Breast epithelium (tissue), 4 donors: ENCODE measurements around the gene SPR. TPM values are rescaled to one million over a fixed set of nuclear protein-coding genes. Genes with fewer than 3 reads are reported as not detected.

Experiments
- DNase-seq, 2 donors: peaks; one replicate each; pipeline ENCODE4 v3.0.0-alpha.2; 2019; ENCODE audit warnings: low spot score in 2 of 2
- H3K27ac ChIP-seq, 2 donors: fragments of 200-600 bp; sonication (generic) in 1 of 2; one replicate each; pipeline ENCODE4 v1.5.1; 2016 to 2019; ENCODE audit warnings: mild to moderate bottlenecking in 1 of 2
- H3K27me3 ChIP-seq, 2 donors: fragments of 200-600 bp; sonication (generic) in 1 of 2; one replicate each; pipeline versions ENCODE4 v1.5.1 to v1.6.0; 2017 to 2019; ENCODE audit warnings: control low read depth in 1 of 2, mild to moderate bottlenecking in 1 of 2
- H3K36me3 ChIP-seq: fragments of 200-600 bp; one replicate; pipeline ENCODE4 v1.5.1; 2019
- H3K4me1 ChIP-seq, 2 donors: fragments of 200-600 bp; sonication (generic); one replicate each; pipeline ENCODE4 v1.5.1; 2016 to 2019; ENCODE audit warnings: control low read depth in 1 of 2
- H3K4me3 ChIP-seq, 3 donors: fragments of 200-600 bp; sonication (generic); 1 replicate in 2 of 3; 2 replicates in 1 of 3; pipeline ENCODE4 v1.5.1; 2016 to 2019; ENCODE audit warnings: mild to moderate bottlenecking in 3 of 3, moderate library complexity in 2 of 3
- H3K9me3 ChIP-seq, 2 donors: fragments of 200-600 bp; sonication (generic) in 1 of 2; one replicate each; pipeline ENCODE4 v1.5.1; 2016 to 2019; ENCODE audit warnings: control low read depth in 1 of 2
- POLR2A ChIP-seq: fragments of 450-650 bp; IDR thresholded peaks from one replicate; pipeline ENCODE4 v1.6.1; 2016; ENCODE audit warnings: antibody characterized with exemption, mild to moderate bottlenecking, moderate library complexity
- POLR2AphosphoS5 ChIP-seq, 3 donors: sonication (generic); formaldehyde crosslinking; IDR thresholded peaks; one replicate each; pipeline ENCODE4 v1.6.1; 2017; ENCODE audit warnings: antibody characterized with exemption in 3 of 3
- intact Hi-C: fragments of 100-400 bp; cut with DNase I; formaldehyde crosslinking; loops from one replicate; pipeline ENCODE4 v1.15.1; 2023; ENCODE audit warnings: low total_unique reads
- total RNA-seq, 3 donors: library from RNA; depleted of rRNA; stranded (reverse); fragments of >200 nt; gene quantifications; one replicate each; pipeline ENCODE4 v1.1.0, GENCODE V29; 2016
- TF ChIP-seq, protein P1 (sequence below), 3 donors: fragments of 450-650 bp; IDR thresholded peaks; one replicate each; pipeline ENCODE4 v1.5.1; 2016 to 2017; ENCODE audit warnings: antibody characterized with exemption in 3 of 3, mild to moderate bottlenecking in 3 of 3, moderate library complexity in 3 of 3

SPR gene
- total RNA-seq, 3 donors from 2014 or later = 36.3 to 53.4 (median 46.2) TPM

DNA sequence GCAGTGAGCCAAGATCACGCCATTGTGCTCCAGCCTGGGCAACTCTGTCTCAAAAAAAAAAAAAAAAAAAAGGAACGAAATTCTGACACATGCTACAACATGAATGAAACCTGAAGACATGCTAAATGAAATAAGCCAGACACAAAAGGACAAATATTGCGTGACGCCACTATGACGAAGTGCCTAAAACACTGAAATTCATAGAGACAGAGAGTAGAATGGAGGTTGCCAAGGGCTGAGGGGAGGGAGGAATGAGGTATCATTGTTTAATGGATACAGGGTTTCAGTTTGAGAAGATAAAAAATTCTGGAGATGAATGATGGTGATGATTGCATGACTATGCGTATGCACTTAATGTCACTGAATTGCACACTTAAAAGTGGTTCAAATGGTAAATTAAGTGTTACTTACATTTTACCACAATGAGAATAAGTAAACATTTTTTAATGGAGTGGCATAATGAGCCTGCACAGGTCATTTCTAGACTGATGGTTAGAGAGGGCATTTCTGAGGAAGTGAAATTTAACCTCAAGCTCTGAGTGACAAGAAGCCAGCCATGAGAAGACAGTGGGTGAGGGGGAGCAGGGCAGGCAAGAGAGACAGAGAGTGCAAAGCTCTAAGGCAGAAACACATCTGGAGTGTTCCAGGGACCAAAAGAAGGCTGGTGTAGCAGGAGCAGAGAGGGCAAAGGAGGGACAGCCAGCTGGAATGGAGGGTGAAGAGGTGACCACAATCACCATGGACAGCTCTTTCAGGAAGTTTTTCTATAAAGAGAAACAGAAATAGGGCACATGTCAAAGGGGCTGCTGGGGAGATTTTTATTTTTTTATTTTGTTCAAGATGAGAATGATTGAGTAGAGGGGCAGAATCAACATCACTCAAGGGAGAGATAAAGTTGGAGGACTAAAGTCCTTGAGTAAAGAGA is 40.8 kb upstream of the SPR start:
- DNase-seq = no peak
- Histone ChIP-seq H3K4me1 (no peaks in the 10 kb centered on the region), H3K27me3 (peaks cover 0 to 5% of the 10 kb centered on the region in 2 donors), H3K36me3 (no peaks in the 10 kb centered on the region), H3K9me3 (no peaks in the 10 kb centered on the region), H3K27ac (no peak overlapping the region), H3K4me3 (no peak overlapping the region)
- TF ChIP-seq POLR2AphosphoS5 (IDR thresholded peaks at IDR 0.05) (no peak), POLR2A (no peak)
- TF ChIP-seq, protein P1, sequence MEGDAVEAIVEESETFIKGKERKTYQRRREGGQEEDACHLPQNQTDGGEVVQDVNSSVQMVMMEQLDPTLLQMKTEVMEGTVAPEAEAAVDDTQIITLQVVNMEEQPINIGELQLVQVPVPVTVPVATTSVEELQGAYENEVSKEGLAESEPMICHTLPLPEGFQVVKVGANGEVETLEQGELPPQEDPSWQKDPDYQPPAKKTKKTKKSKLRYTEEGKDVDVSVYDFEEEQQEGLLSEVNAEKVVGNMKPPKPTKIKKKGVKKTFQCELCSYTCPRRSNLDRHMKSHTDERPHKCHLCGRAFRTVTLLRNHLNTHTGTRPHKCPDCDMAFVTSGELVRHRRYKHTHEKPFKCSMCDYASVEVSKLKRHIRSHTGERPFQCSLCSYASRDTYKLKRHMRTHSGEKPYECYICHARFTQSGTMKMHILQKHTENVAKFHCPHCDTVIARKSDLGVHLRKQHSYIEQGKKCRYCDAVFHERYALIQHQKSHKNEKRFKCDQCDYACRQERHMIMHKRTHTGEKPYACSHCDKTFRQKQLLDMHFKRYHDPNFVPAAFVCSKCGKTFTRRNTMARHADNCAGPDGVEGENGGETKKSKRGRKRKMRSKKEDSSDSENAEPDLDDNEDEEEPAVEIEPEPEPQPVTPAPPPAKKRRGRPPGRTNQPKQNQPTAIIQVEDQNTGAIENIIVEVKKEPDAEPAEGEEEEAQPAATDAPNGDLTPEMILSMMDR (IDR thresholded peaks at IDR 0.05) = no peak
- intact Hi-C loops = no loop called here

DNA sequence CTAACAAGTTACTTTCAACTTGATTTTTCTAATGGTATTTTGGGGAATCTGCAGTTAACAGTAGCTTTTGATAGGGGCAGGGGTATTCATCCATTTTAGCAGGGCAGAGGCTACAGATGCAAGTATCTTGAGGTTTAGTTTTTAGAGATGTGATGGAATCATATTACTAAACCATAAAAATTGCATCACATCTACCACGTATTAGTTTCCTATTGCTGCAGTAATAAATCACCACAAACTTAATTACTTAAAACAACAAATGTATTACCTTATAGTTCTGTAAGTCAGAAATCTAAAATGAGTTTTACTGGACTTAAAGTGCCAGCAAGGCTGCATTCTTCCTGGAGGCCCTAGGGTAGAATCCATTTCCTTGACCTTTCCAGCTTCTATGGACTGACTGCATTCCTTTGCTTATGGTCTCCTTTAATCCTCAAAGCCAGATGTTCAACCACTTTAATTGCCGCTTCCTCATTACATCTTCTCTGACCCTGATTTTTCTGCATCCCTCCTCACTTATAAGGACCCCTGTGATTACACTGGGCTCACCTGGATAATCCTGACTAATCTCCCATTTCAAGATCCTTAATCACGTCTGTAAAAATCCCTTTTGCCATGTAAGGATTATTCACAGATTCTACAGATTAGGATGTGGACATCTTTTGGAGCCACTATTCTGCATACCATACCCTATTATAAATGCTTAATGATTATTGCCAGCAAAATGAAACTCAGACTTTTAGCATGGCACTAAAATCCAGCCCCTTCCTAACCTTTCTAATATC is 39.5 kb upstream of the SPR start:
- intact Hi-C loops = no loop called here
- no peak for DNase-seq
- Histone ChIP-seq H3K9me3 (no peaks in the 10 kb centered on the region), H3K4me3 (no peak overlapping the region), H3K4me1 (no peaks in the 10 kb centered on the region), H3K27me3 (peaks cover 0 to 3% of the 10 kb centered on the region in 2 donors), H3K27ac (no peak overlapping the region), H3K36me3 (no peaks in the 10 kb centered on the region)
- TF ChIP-seq, protein P1 (IDR thresholded peaks at IDR 0.05) = no peak
- no peak for TF ChIP-seq POLR2AphosphoS5 (IDR thresholded peaks at IDR 0.05)
- TF ChIP-seq POLR2A = no peak

DNA sequence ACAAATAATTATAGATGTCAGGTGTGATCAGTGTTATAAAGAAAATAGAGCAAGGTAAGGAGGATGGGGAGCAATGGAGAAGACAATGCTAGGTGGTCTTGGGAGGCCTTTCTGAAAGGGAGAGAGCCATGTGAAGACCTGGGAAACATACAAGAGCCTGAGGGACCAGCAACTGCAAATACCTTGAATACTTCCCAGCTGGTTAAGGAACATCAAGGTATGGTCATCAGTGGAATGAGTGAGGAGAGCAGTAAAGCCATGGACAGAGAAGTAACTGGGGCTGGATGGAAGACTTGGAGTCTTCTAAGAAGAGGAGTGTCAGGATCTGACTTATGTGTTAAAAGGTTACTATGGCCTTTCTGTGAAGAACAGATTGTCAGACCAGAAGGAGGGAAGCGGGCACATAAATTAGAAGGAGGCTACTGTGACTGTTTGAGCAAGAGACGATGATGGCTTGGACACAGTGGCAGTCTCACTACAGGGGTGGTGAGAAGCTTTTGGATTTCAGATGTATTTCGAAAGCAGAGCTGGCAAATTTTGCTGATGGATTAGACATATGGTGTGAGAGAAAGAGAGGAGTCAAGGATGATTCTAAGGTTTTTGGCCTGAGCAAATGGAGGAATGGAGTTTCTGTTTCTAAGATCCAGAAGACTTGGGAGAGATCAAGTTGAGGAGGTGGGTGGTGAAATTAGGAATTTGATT is 38.6 kb upstream of the SPR start:
- intact Hi-C loops = no loop called here
- Histone ChIP-seq H3K4me1 (no peaks in the 10 kb centered on the region), H3K9me3 (no peaks in the 10 kb centered on the region), H3K36me3 (no peaks in the 10 kb centered on the region), H3K4me3 (no peak overlapping the region), H3K27ac (no peak overlapping the region), H3K27me3 (no peaks in the 10 kb centered on the region)
- DNase-seq = no peak
- TF ChIP-seq, protein P1 (IDR thresholded peaks at IDR 0.05) = no peak
- TF ChIP-seq POLR2AphosphoS5 (IDR thresholded peaks at IDR 0.05) (no peak), POLR2A (no peak)

DNA sequence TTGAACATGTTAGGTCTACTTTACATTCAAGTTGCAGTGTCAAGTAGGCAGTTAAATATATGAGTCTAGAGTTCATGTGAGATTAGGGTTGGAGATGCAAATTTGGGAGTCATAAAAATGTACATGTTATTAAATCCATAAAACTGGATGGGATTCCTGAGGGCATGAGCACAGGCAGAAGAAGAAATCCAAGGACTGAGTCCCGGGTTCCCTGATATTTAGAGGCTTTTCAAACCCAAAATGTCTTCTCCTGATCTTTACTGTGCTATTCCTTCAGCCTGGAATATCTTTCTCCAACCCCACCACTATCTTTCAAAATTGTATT is 38.1 kb upstream of the SPR start:
- Histone ChIP-seq H3K36me3 (no peaks in the 10 kb centered on the region), H3K4me3 (no peak overlapping the region), H3K27ac (no peak overlapping the region), H3K27me3 (no peaks in the 10 kb centered on the region), H3K4me1 (no peaks in the 10 kb centered on the region), H3K9me3 (no peaks in the 10 kb centered on the region)
- TF ChIP-seq POLR2A (no peak), POLR2AphosphoS5 (IDR thresholded peaks at IDR 0.05) (no peak)
- TF ChIP-seq, protein P1 (IDR thresholded peaks at IDR 0.05) = no peak
- no peak for DNase-seq
- intact Hi-C loops = no loop called here
